CD14-positive monocyte (primary cell): ENCODE data around the gene KLHL6. TPM values are rescaled to one million over a fixed set of nuclear protein-coding genes. Genes with fewer than 3 reads are reported as not detected.

Experiments used
- DNase-seq, 3 donors: peaks; one replicate each; pipeline ENCODE4 v3.0.0-alpha.2; 2011 to 2022
- H2AFZ ChIP-seq: 2 replicates; pipeline ENCODE4 v1.6.0; 2012; ENCODE audit warnings: mild to moderate bottlenecking, low read depth, low read length, inconsistent platforms; ENCODE audit not compliant: insufficient read depth, poor library complexity, severe bottlenecking
- H3K27ac ChIP-seq, 2 donors: 1 replicate in 1 of 2; 2 replicates in 1 of 2; pipeline ENCODE4 v1.5.1; 2012 to 2013; ENCODE audit warnings: low read length in 2 of 2, control low read depth in 1 of 2, inconsistent platforms in 1 of 2, low read depth in 1 of 2, mild to moderate bottlenecking in 1 of 2
- H3K27me3 ChIP-seq, 2 donors: one replicate each; pipeline versions ENCODE4 v1.6.0 to v1.6.1; 2011 to 2013; ENCODE audit warnings: low read length in 2 of 2; ENCODE audit not compliant: control insufficient read depth in 2 of 2, insufficient read depth in 2 of 2
- H3K36me3 ChIP-seq, 2 donors: replicated peaks in 1 of 2; 1 replicate in 1 of 2; 2 replicates in 1 of 2; pipeline versions ENCODE4 v1.5.1 to v1.6.1; 2012 to 2013; ENCODE audit warnings: low read length in 2 of 2, control low read depth in 1 of 2, inconsistent platforms in 1 of 2, mild to moderate bottlenecking in 1 of 2; ENCODE audit not compliant: insufficient read depth in 2 of 2, control insufficient read depth in 1 of 2
- H3K4me1 ChIP-seq, 2 donors: 1 replicate in 1 of 2; 2 replicates in 1 of 2; pipeline versions ENCODE4 v1.5.1 to v1.6.1; 2012 to 2013; ENCODE audit warnings: low read length in 2 of 2, control low read depth in 1 of 2, inconsistent platforms in 1 of 2, mild to moderate bottlenecking in 1 of 2, moderate library complexity in 1 of 2; ENCODE audit not compliant: insufficient read depth in 2 of 2, control insufficient read depth in 1 of 2
- H3K4me2 ChIP-seq: replicated peaks from 2 replicates; pipeline ENCODE3; 2012; ENCODE audit warnings: low read length, moderate library complexity, mild to moderate bottlenecking; ENCODE audit not compliant: poor library complexity, severe bottlenecking; ENCODE audit errors: extremely low read depth
- H3K4me3 ChIP-seq, 3 experiments: fragments of 200-600 bp in 1 of 3; sonication (generic) in 1 of 3; replicated peaks in 1 of 3; 1 replicate in 2 of 3; 2 replicates in 1 of 3; pipeline ENCODE4 v1.5.1; 2011 to 2013; ENCODE audit warnings: low read length in 3 of 3, mild to moderate bottlenecking in 3 of 3, control low read depth in 2 of 3, low read depth in 2 of 3, inconsistent platforms in 1 of 3, moderate library complexity in 1 of 3
- H3K79me2 ChIP-seq: 2 replicates; pipeline ENCODE4 v1.6.0; 2012; ENCODE audit warnings: mild to moderate bottlenecking, control low read depth, inconsistent platforms, low read length, moderate library complexity; ENCODE audit not compliant: insufficient read depth
- H3K9ac ChIP-seq: 2 replicates; pipeline ENCODE4 v1.6.0; 2017; ENCODE audit warnings: low read length, mild to moderate bottlenecking; ENCODE audit not compliant: insufficient read depth, poor library complexity, severe bottlenecking
- H3K9me3 ChIP-seq, 2 donors: replicated peaks in 1 of 2; 1 replicate in 1 of 2; 2 replicates in 1 of 2; pipeline versions ENCODE4 v1.5.1 to v1.6.1; 2012 to 2013; ENCODE audit warnings: low read length in 2 of 2, control low read depth in 1 of 2; ENCODE audit not compliant: control insufficient read depth in 1 of 2, insufficient read depth in 1 of 2
- H4K20me1 ChIP-seq: 2 replicates; pipeline ENCODE4 v1.6.0; 2012; ENCODE audit warnings: mild to moderate bottlenecking, low read length, control low read depth, moderate library complexity; ENCODE audit not compliant: insufficient read depth
- H3K27ac Mint-ChIP-seq, 7 donors: one replicate each; pipeline ENCODE4 v1.8.0; 2020; ENCODE audit warnings: mild to moderate bottlenecking in 7 of 7, mixed read lengths in 7 of 7, moderate library complexity in 6 of 7, inconsistent platforms in 2 of 7
- H3K27me3 Mint-ChIP-seq, 3 donors: one replicate each; pipeline ENCODE4 v1.8.0; 2021 to 2022; ENCODE audit warnings: low read depth in 3 of 3, mild to moderate bottlenecking in 3 of 3, mixed read lengths in 3 of 3, moderate library complexity in 3 of 3, inconsistent platforms in 1 of 3
- H3K36me3 Mint-ChIP-seq, 2 donors: one replicate each; pipeline ENCODE4 v1.8.0; 2020; ENCODE audit warnings: mixed read lengths in 2 of 2, inconsistent platforms in 1 of 2, mild to moderate bottlenecking in 1 of 2
- H3K4me1 Mint-ChIP-seq: one replicate; pipeline ENCODE4 v1.8.0; 2020; ENCODE audit warnings: mild to moderate bottlenecking, mixed read lengths
- H3K4me3 Mint-ChIP-seq, 2 donors: one replicate each; pipeline ENCODE4 v1.8.0; 2020; ENCODE audit warnings: mild to moderate bottlenecking in 2 of 2, mixed read lengths in 2 of 2, moderate library complexity in 1 of 2
- H3K9me3 Mint-ChIP-seq, 7 donors: one replicate each; pipeline ENCODE4 v1.8.0; 2020 to 2022; ENCODE audit warnings: mixed read lengths in 7 of 7, mild to moderate bottlenecking in 6 of 7, moderate library complexity in 6 of 7, inconsistent platforms in 2 of 7
- CTCF ChIP-seq: fragments of 200-600 bp; IDR thresholded peaks from one replicate; pipeline ENCODE4 v1.8.0; 2022; ENCODE audit warnings: antibody characterized with exemption, mild to moderate bottlenecking
- WGBS: methylation state at CpG from one replicate; pipeline ENCODE4 v1.1.5; 2013; ENCODE audit warnings: missing lambda C conversion rate; ENCODE audit not compliant: insufficient coverage; 5-methylcytosine and 5-hydroxymethylcytosine counted together
- intact Hi-C, 2 donors: fragments of 100-400 bp; cut with micrococcal nuclease; formaldehyde crosslinking; loops; one replicate each; pipeline versions ENCODE4 v1.15.0 to v1.15.1; 2023
- polyA plus RNA-seq, 3 donors: library from polyadenylated mRNA; depleted of rRNA in 1 of 3; unstranded in 2 of 3; stranded (reverse) in 1 of 3; fragments of 300-500 nt in 2 of 3; fragments of >200 nt in 1 of 3; fragmentation: Illumina TruSeq in 2 of 3; gene quantifications; 1 replicate in 2 of 3; 2 replicates in 1 of 3; pipeline ENCODE4 v1.2.3, GENCODE V29; 2012 to 2021

The KLHL6 gene
- polyA plus RNA-seq, 3 donors = 5.7 to 15.2 (median 10.6) TPM

- DNase-seq = no peak
- no CpG with 5 or more reads among the region's 3 CpGs for WGBS
- Histone ChIP-seq H3K4me2 (no peak overlapping the region), H3K27ac (no peak overlapping the region), H4K20me1 (no peaks in the 10 kb centered on the region), H2AFZ (no peak overlapping the region), H3K79me2 (no peaks in the 10 kb centered on the region), H3K27me3 (no peaks in the 10 kb centered on the region), H3K9ac (no peak overlapping the region), H3K36me3 (no peaks in the 10 kb centered on the region), H3K9me3 (no peaks in the 10 kb centered on the region), H3K4me1 (peaks cover 3 to 4% of the 10 kb centered on the region in 2 donors), H3K4me3 (no peak overlapping the region)
- peaks cover 0 to 2% (median 0%) of the 10 kb centered on the region in 7 donors for H3K9me3 Mint-ChIP-seq
- peaks cover 10% of the 10 kb centered on the region for H3K4me1 Mint-ChIP-seq
- intact Hi-C loops = no loop called here
- peaks cover 2 to 6% (median 2%) of the 10 kb centered on the region in 3 donors for H3K27me3 Mint-ChIP-seq
- peak overlapping the region in 1 of 7 donors; percentile 5 for H3K27ac Mint-ChIP-seq
- H3K4me3 Mint-ChIP-seq = no peak overlapping the region
- no peaks in the 10 kb centered on the region for H3K36me3 Mint-ChIP-seq
- no peak for TF ChIP-seq CTCF
Observed at GRCh38 chr3:183581496-183582155, 26.1 kb upstream of the KLHL6 start.

- no peaks in the 10 kb centered on the region for H3K79me2 ChIP-seq
- no peaks in the 10 kb centered on the region for H3K36me3 ChIP-seq
- WGBS = 92% methylated on average over 12 of the region's 17 CpGs
- H3K27me3 ChIP-seq = no peaks in the 10 kb centered on the region
- peaks cover 0 to 6% (median 2%) of the 10 kb centered on the region in 3 donors for H3K27me3 Mint-ChIP-seq
- no peaks in the 10 kb centered on the region for H3K9me3 ChIP-seq
- H3K4me3 Mint-ChIP-seq = no peak overlapping the region
- no peak overlapping the region for H2AFZ ChIP-seq
- H3K4me1 Mint-ChIP-seq = peaks cover 7% of the 10 kb centered on the region
- no peak for DNase-seq
- intact Hi-C loops = no loop called here
- no peaks in the 10 kb centered on the region for H3K36me3 Mint-ChIP-seq
- no peak overlapping the region for H3K4me3 ChIP-seq
- H3K9me3 Mint-ChIP-seq = peaks cover 0 to 2% (median 0%) of the 10 kb centered on the region in 7 donors
- no peak overlapping the region for H3K4me2 ChIP-seq
- H3K9ac ChIP-seq = no peak overlapping the region
- no peak for TF ChIP-seq CTCF
- H4K20me1 ChIP-seq = no peaks in the 10 kb centered on the region
- H3K27ac ChIP-seq = no peak overlapping the region
- H3K4me1 ChIP-seq = no peaks in the 10 kb centered on the region
- H3K27ac Mint-ChIP-seq = no peak overlapping the region
Observed at GRCh38 chr3:183579967-183580900, 24.7 kb upstream of the KLHL6 start.
